GM06990 (cell line): ENCODE results near the gene CNPY3.
A peak's percentile ranks its signal among the peaks of the same experiment; 100 is the strongest.
"Not testable (repeated sequence)": the region's sequence is repeated elsewhere in the genome, so short reads cannot be mapped to it uniquely, and the experiment has no call there.

ENCODE experiments used
- DNase-seq: peaks from one replicate; pipeline ENCODE4 v3.0.0-alpha.2; 2011; ENCODE audit not compliant: insufficient read length; ENCODE audit errors: extremely low read depth
- H3K27me3 ChIP-seq: replicated peaks from 2 replicates; pipeline ENCODE4 v1.6.0; 2011; ENCODE audit warnings: low read length; ENCODE audit not compliant: control insufficient read depth, insufficient read depth
- H3K36me3 ChIP-seq: 2 replicates; pipeline ENCODE4 v1.5.1; 2011; ENCODE audit warnings: low read length; ENCODE audit not compliant: control insufficient read depth, insufficient read depth
- H3K4me3 ChIP-seq: replicated peaks from 2 replicates; pipeline ENCODE4 v1.5.1; 2011; ENCODE audit warnings: low read depth, mild to moderate bottlenecking, control low read depth, low read length
- CTCF ChIP-seq: IDR thresholded peaks from 2 replicates; pipeline ENCODE4 v1.5.1; 2011; ENCODE audit warnings: low read length, control low read depth, mild to moderate bottlenecking, inconsistent platforms; ENCODE audit not compliant: insufficient read depth, poor library complexity, severe bottlenecking

Gene CNPY3

GRCh38 chr6:42928986-42929820 lies at the start of gene CNPY3:
CNPY3 (plus strand) TSS chr6:42929480; CDS start chr6:42929571, 91 bp downstream.
- peak within 1 kb of the TSS; percentile 92 for H3K4me3 ChIP-seq
- peak; percentile 98 for DNase-seq
- peaks cover 3% of the 10 kb centered on the region for H3K36me3 ChIP-seq
- H3K27me3 ChIP-seq, result no peaks in the 10 kb centered on the region
- TF ChIP-seq CTCF, result no peak

GRCh38 chr6:42880240-42880817 lies 49.0 kb upstream of the CNPY3 start:
- peaks cover 16% of the 10 kb centered on the region for H3K36me3 ChIP-seq
- DNase-seq, H3K27me3 ChIP-seq: not testable (repeated sequence)
- H3K4me3 ChIP-seq, result peak overlapping the region; percentile 81

- not testable (repeated sequence) for DNase-seq, H3K27me3 ChIP-seq
- Histone ChIP-seq H3K4me3 (peak overlapping the region; percentile 81), H3K36me3 (peaks cover 19% of the 10 kb centered on the region)
- peak; percentile 30 for TF ChIP-seq CTCF
These were observed 48.4 kb upstream of the CNPY3 start for GRCh38 chr6:42880871-42881270.

GRCh38 chr6:42885702-42886101 lies 43.6 kb upstream of the CNPY3 start:
- Histone ChIP-seq H3K27me3 (no peaks in the 10 kb centered on the region), H3K4me3 (no peak overlapping the region), H3K36me3 (peaks cover 21% of the 10 kb centered on the region)
- no peak for TF ChIP-seq CTCF
- DNase-seq, result no peak

- H3K27me3 ChIP-seq, DNase-seq, H3K4me3 ChIP-seq: not testable (repeated sequence)
- H3K36me3 ChIP-seq, result peaks cover 21% of the 10 kb centered on the region
These were observed 41.1 kb upstream of the CNPY3 start for GRCh38 chr6:42888201-42888600.

- TF ChIP-seq CTCF, result no peak
These were observed 39.5 kb upstream of the CNPY3 start for GRCh38 chr6:42889815-42890214.

More at GRCh38 chr6:42889815-42890214, 39.5 kb upstream of the CNPY3 start:
- peaks cover 8% of the 10 kb centered on the region for H3K36me3 ChIP-seq
- no peak for DNase-seq
- H3K27me3 ChIP-seq, result no peaks in the 10 kb centered on the region
- peak overlapping the region; percentile 95 for H3K4me3 ChIP-seq
